Liver (tissue), 9 donors: ENCODE measurements around the gene NAGPA. TPM values are rescaled to one million over a fixed set of nuclear protein-coding genes. Genes with fewer than 3 reads are reported as not detected.
"Not testable (repeated sequence)": the region's sequence is repeated elsewhere in the genome, so short reads cannot be mapped to it uniquely, and the experiment has no call there.

Experiments used
- DNase-seq: peaks from one replicate; pipeline ENCODE4 v3.0.0-alpha.2; 2017; ENCODE audit warnings: low spot score
- H3K27ac ChIP-seq, 2 donors: one replicate each; pipeline ENCODE4 v1.7.0; 2013; ENCODE audit warnings: inconsistent platforms in 2 of 2, low read length in 2 of 2, control low read depth in 1 of 2, low read depth in 1 of 2, mild to moderate bottlenecking in 1 of 2
- H3K27me3 ChIP-seq, 4 donors: one replicate each; pipeline versions ENCODE4 v1.6.1 to v1.7.0; 2013; ENCODE audit warnings: low read length in 3 of 4, inconsistent platforms in 1 of 4, mild to moderate bottlenecking in 1 of 4, moderate library complexity in 1 of 4; ENCODE audit not compliant: control insufficient read depth in 4 of 4, insufficient read depth in 4 of 4
- H3K36me3 ChIP-seq, 4 donors: one replicate each; pipeline versions ENCODE4 v1.6.1 to v1.7.0; 2013; ENCODE audit warnings: low read length in 3 of 4, mild to moderate bottlenecking in 3 of 4, low read depth in 1 of 4, moderate library complexity in 1 of 4; ENCODE audit not compliant: control insufficient read depth in 4 of 4, insufficient read depth in 3 of 4
- H3K4me1 ChIP-seq, 4 donors: one replicate each; pipeline versions ENCODE4 v1.6.1 to v1.7.0; 2013; ENCODE audit warnings: low read length in 3 of 4, mild to moderate bottlenecking in 3 of 4, moderate library complexity in 1 of 4; ENCODE audit not compliant: control insufficient read depth in 4 of 4, insufficient read depth in 4 of 4
- H3K4me3 ChIP-seq, 3 donors: one replicate each; pipeline versions ENCODE4 v1.6.1 to v1.7.0; 2013; ENCODE audit warnings: low read length in 3 of 3, control low read depth in 1 of 3, low read depth in 1 of 3, mild to moderate bottlenecking in 1 of 3
- H3K9ac ChIP-seq, 2 donors: one replicate each; pipeline ENCODE4 v1.7.0; 2013; ENCODE audit warnings: low read length in 2 of 2, mild to moderate bottlenecking in 2 of 2, moderate library complexity in 2 of 2, control low read depth in 1 of 2, low read depth in 1 of 2
- H3K9me3 ChIP-seq, 4 donors: one replicate each; pipeline versions ENCODE4 v1.6.1 to v1.7.0; 2013; ENCODE audit warnings: low read length in 3 of 4; ENCODE audit not compliant: control insufficient read depth in 4 of 4
- EGR1 ChIP-seq, 2 donors: IDR thresholded peaks; 2 replicates each; pipeline ENCODE4 v1.6.1; 2016 to 2018; ENCODE audit warnings: antibody characterized with exemption in 2 of 2, low read depth in 2 of 2
- FOXA1 ChIP-seq: IDR thresholded peaks from 2 replicates; pipeline ENCODE4 v1.6.1; 2016; ENCODE audit warnings: antibody characterized with exemption
- GABPA ChIP-seq, 2 donors: IDR thresholded peaks in 1 of 2; conservative IDR thresholded peaks in 1 of 2; 2 replicates each; pipeline ENCODE4 v1.6.1; 2016; ENCODE audit warnings: antibody characterized with exemption in 2 of 2, mild to moderate bottlenecking in 1 of 2, moderate library complexity in 1 of 2
- HNF4A ChIP-seq, 2 donors: conservative IDR thresholded peaks; 2 replicates each; pipeline ENCODE4 v1.6.1; 2016; ENCODE audit warnings: antibody characterized with exemption in 2 of 2, mild to moderate bottlenecking in 2 of 2
- HNF4G ChIP-seq: IDR thresholded peaks from 2 replicates; pipeline ENCODE4 v1.6.1; 2016; ENCODE audit warnings: antibody characterized with exemption
- JUND ChIP-seq, 2 donors: IDR thresholded peaks; 2 replicates each; pipeline ENCODE4 v1.6.1; 2016; ENCODE audit warnings: antibody characterized with exemption in 2 of 2
- MAX ChIP-seq: IDR thresholded peaks from 2 replicates; pipeline ENCODE4 v1.6.1; 2016; ENCODE audit warnings: antibody characterized with exemption
- NR2F2 ChIP-seq: IDR thresholded peaks from 2 replicates; pipeline ENCODE4 v1.6.1; 2016; ENCODE audit warnings: antibody characterized with exemption
- RXRA ChIP-seq, 2 donors: IDR thresholded peaks; 2 replicates each; pipeline ENCODE4 v1.6.1; 2017 to 2018; ENCODE audit warnings: antibody characterized with exemption in 2 of 2, mild to moderate bottlenecking in 1 of 2
- SP1 ChIP-seq: IDR thresholded peaks from 2 replicates; pipeline ENCODE4 v1.6.1; 2018; ENCODE audit warnings: antibody characterized with exemption, mild to moderate bottlenecking
- TAF1 ChIP-seq: conservative IDR thresholded peaks from 2 replicates; pipeline ENCODE4 v1.6.1; 2016; ENCODE audit warnings: antibody characterized with exemption, mild to moderate bottlenecking
- YY1 ChIP-seq: IDR thresholded peaks from 2 replicates; pipeline ENCODE4 v1.6.1; 2016; ENCODE audit warnings: antibody characterized with exemption, mild to moderate bottlenecking
- ZBTB33 ChIP-seq: IDR thresholded peaks from 2 replicates; pipeline ENCODE4 v1.6.1; 2016; ENCODE audit warnings: antibody characterized with exemption
- WGBS: extraction: QIAGEN DNeasy Blood & Tissue Kit; methylation state at CpG from one replicate; pipeline ENCODE4 v1.1.7; 2013; 5-methylcytosine and 5-hydroxymethylcytosine counted together
- polyA plus RNA-seq, 2 donors: library from polyadenylated mRNA; stranded (reverse) in 1 of 2; unstranded in 1 of 2; fragments of 200-250 nt in 1 of 2; fragments of >200 nt in 1 of 2; fragmentation: Nextera tagmentation in 1 of 2; extraction: Ambion mirVana in 1 of 2; gene quantifications; one replicate each; pipeline versions ENCODE4 v1.2.1 to v1.2.3, GENCODE V29; 2013 to 2015
- total RNA-seq, 2 donors: library from RNA; depleted of rRNA; stranded (reverse); fragments of >200 nt; gene quantifications; one replicate each; pipeline ENCODE4 v1.2.3, GENCODE V29; 2014
- TF ChIP-seq, protein P1 (sequence below): IDR thresholded peaks from 2 replicates; pipeline ENCODE4 v1.6.1; 2016; ENCODE audit warnings: antibody characterized with exemption
- TF ChIP-seq, protein P2 (sequence below): IDR thresholded peaks from 2 replicates; pipeline ENCODE4 v1.6.1; 2016; ENCODE audit warnings: antibody characterized with exemption, mild to moderate bottlenecking
- donor health status: healthy.
- donor health status: healthy.
- donor health status: healthy.
- donor health status: healthy.
- donor health status: healthy.

NAGPA gene
- total RNA-seq (10 to 100 TPM; 11.7 to 13.4 TPM), polyA plus RNA-seq (1 to 10 TPM; 5.4 to 9.8 TPM)

- Histone ChIP-seq H3K4me3 (peak within 1 kb of the TSS; percentile 68 to 87 (median 73)), H3K4me1 (peaks cover 3 to 18% (median 16%) of the 10 kb centered on the region in 4 donors), H3K27ac (peak within 1 kb of the TSS; percentile 43 to 48), H3K36me3 (peaks cover 0 to 3% (median 1%) of the 10 kb centered on the region in 4 donors), H3K27me3 (no peaks in the 10 kb centered on the region), H3K9me3 (no peaks in the 10 kb centered on the region), H3K9ac (peak within 1 kb of the TSS; percentile 58 to 69)
- TF ChIP-seq JUND (IDR thresholded peaks at IDR 0.05) (no peak), GABPA (IDR thresholded peaks at IDR 0.05 in 1 of 2, conservative IDR thresholded peaks at IDR 0.05 in 1 of 2) (peak in 1 of 2 donors; percentile 74), HNF4G (no peak), SP1 (no peak), EGR1 (IDR thresholded peaks at IDR 0.05; ENCODE audit: low read depth in 2 of 2) (no peak), RXRA (IDR thresholded peaks at IDR 0.05) (peak; percentile 8 to 13), YY1 (peak; percentile 100), HNF4A (conservative IDR thresholded peaks at IDR 0.05) (no peak), TAF1 (no peak), NR2F2 (no peak), MAX (no peak), ZBTB33 (peak; percentile 79), FOXA1 (no peak)
- TF ChIP-seq, protein P1, sequence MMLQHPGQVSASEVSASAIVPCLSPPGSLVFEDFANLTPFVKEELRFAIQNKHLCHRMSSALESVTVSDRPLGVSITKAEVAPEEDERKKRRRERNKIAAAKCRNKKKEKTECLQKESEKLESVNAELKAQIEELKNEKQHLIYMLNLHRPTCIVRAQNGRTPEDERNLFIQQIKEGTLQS = peak; percentile 46
- TF ChIP-seq, protein P2, sequence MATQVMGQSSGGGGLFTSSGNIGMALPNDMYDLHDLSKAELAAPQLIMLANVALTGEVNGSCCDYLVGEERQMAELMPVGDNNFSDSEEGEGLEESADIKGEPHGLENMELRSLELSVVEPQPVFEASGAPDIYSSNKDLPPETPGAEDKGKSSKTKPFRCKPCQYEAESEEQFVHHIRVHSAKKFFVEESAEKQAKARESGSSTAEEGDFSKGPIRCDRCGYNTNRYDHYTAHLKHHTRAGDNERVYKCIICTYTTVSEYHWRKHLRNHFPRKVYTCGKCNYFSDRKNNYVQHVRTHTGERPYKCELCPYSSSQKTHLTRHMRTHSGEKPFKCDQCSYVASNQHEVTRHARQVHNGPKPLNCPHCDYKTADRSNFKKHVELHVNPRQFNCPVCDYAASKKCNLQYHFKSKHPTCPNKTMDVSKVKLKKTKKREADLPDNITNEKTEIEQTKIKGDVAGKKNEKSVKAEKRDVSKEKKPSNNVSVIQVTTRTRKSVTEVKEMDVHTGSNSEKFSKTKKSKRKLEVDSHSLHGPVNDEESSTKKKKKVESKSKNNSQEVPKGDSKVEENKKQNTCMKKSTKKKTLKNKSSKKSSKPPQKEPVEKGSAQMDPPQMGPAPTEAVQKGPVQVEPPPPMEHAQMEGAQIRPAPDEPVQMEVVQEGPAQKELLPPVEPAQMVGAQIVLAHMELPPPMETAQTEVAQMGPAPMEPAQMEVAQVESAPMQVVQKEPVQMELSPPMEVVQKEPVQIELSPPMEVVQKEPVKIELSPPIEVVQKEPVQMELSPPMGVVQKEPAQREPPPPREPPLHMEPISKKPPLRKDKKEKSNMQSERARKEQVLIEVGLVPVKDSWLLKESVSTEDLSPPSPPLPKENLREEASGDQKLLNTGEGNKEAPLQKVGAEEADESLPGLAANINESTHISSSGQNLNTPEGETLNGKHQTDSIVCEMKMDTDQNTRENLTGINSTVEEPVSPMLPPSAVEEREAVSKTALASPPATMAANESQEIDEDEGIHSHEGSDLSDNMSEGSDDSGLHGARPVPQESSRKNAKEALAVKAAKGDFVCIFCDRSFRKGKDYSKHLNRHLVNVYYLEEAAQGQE = peak; percentile 44
- WGBS = under 1% methylated on average over 104 of the region's 104 CpGs
- peak; percentile 89 for DNase-seq
These were observed at the start of gene NAGPA for GRCh38 chr16:5033256-5034166. TSS of gene NAGPA (minus strand) at chr16:5033935. CDS start at chr16:5033914, 21 bp downstream.

DNA sequence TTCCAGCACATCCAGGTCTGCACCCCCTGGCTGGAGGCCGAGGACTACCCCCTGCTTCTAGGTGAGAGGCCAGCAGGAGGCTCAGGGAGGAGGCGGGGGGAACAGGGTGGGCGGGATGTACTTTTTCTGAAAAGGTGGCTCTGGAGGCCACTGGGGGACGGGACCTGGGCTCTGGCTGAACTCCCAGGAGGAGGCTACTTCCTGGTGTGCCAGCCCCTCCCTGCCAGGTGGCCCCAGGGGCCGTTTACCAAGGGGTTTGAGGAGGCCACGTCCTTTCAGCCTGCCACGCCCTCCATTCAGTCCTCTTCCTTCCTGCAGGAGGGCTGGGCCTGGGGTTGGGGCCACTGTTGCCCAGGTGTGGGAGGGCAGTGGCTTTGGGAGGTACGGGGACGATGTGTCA lies 47.3 kb upstream of the NAGPA start:
- peaks cover 2 to 28% (median 10%) of the 10 kb centered on the region in 4 donors for H3K36me3 ChIP-seq
- H3K4me3 ChIP-seq, H3K9me3 ChIP-seq, H3K27ac ChIP-seq, DNase-seq, H3K9ac ChIP-seq, H3K4me1 ChIP-seq, H3K27me3 ChIP-seq: not testable (repeated sequence)
- 79% methylated on average over 9 of the region's 9 CpGs for WGBS

- peaks cover 6 to 30% (median 14%) of the 10 kb centered on the region in 4 donors for H3K36me3 ChIP-seq
- H3K4me1 ChIP-seq, H3K9ac ChIP-seq, H3K27me3 ChIP-seq, H3K4me3 ChIP-seq, H3K27ac ChIP-seq, DNase-seq, H3K9me3 ChIP-seq: not testable (repeated sequence)
- WGBS = 85% methylated on average over 12 of the region's 12 CpGs
These were observed 46.7 kb upstream of the NAGPA start for GRCh38 chr16:5080461-5080860.
